Measurements from ENCODE around the gene ARRDC2. TPM values are rescaled to one million over a fixed set of nuclear protein-coding genes. Genes with fewer than 3 reads are reported as not detected.

ARRDC2 gene
- 11.0 and 12.3 TPM in 2 replicates for total RNA-seq

GRCh38 chr19:18007917-18008673 lies at the start of gene ARRDC2:
TSS of gene ARRDC2 (plus strand) at chr19:18008170. CDS start at chr19:18008311, 141 bp downstream.

GRCh38 chr19:17966550-17967256 lies 41.3 kb upstream of the ARRDC2 start, which contains the start of gene KCNN1:
TSS of gene KCNN1 (plus strand) at chr19:17967107. CDS start at chr19:17973889, 6,782 bp downstream.

Small RNAs within 50 kb of the gene (small RNA-seq; reads per million reads assigned to genes)
- not detected for gene RNA5SP468

Other genes starting within 250 kb of the ARRDC2 start
- not detected in 2 replicates for gene B3GNT3, start 213.0 kb upstream of the ARRDC2 start, total RNA-seq
- not detected in 2 replicates for gene INSL3, start 186.7 kb upstream of the ARRDC2 start, total RNA-seq
- 5.6 and 15.3 TPM in 2 replicates for gene JAK3, start 160.2 kb upstream of the ARRDC2 start, total RNA-seq
- gene RPL18A, start 148.3 kb upstream of the ARRDC2 start, total RNA-seq = 839 and 1,248 TPM in 2 replicates
- gene SLC5A5, start 136.2 kb upstream of the ARRDC2 start, total RNA-seq = under 0.01 and 0.49 TPM in 2 replicates
- 16.6 and 21.7 TPM in 2 replicates for gene CCDC124, start 75.2 kb upstream of the ARRDC2 start, total RNA-seq
- gene KCNN1, start 41.1 kb upstream of the ARRDC2 start, total RNA-seq = 0.24 TPM in 1 of 2 replicates, not detected in the other
- gene IL12RB1, start 78.8 kb downstream of the ARRDC2 start, total RNA-seq = 1.6 and 1.8 TPM in 2 replicates
- 3.2 and 3.6 TPM in 2 replicates for gene MAST3, start 89.6 kb downstream of the ARRDC2 start, total RNA-seq
- 43.5 and 45.8 TPM in 2 replicates for gene PIK3R2, start 145.0 kb downstream of the ARRDC2 start, total RNA-seq
- gene IFI30, start 165.6 kb downstream of the ARRDC2 start, total RNA-seq = 25.2 and 33.3 TPM in 2 replicates
- gene MPV17L2, start 185.0 kb downstream of the ARRDC2 start, total RNA-seq = 9.7 TPM in 2 replicates
- 0.73 and 1.6 TPM in 2 replicates for gene RAB3A, start 195.9 kb downstream of the ARRDC2 start, total RNA-seq
- 0.12 and 0.16 TPM in 2 replicates for gene PDE4C, start 218.3 kb downstream of the ARRDC2 start, total RNA-seq

Measured in hair follicle dermal papilla cell (primary cell).